GM21528 (cell line): Measurements from ENCODE around the gene GJA9.
"Not testable (repeated sequence)": the region's sequence is repeated elsewhere in the genome, so short reads cannot be mapped to it uniquely, and the experiment has no call there.

Experiments used
- ATAC-seq: cut with Tn5 transposase; IDR thresholded peaks from one replicate; pipeline ENCODE4 v1.9.1; 2021; ENCODE audit warnings: mild to moderate bottlenecking, moderate library complexity; ENCODE audit not compliant: unreplicated experiment, low FRiP score

Gene GJA9

DNA sequence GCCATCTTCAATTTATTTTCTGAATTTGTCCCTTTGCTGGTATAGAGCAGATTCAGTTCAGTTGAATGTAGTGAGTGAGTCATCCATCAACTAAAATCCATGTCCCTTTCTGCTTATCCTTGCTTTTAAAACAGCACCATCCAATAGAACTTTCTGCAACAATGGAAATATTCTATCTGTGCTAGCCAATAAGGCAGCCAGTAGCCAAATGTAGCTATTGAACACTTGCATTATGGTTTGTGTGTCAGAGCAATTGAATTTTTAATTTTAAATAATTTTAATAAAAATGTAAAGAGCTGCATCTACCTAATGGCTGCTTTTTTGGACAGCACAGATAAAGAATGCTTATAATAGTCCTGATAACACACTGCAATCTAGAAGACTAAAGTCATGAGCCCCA, at the start of gene GJA9:
Gene GJA9 (minus strand): TSS at position 101 of the 400 bp plus-strand sequence. CDS start 5,489 bp downstream, outside the sequence.
- ATAC-seq: no peak

DNA sequence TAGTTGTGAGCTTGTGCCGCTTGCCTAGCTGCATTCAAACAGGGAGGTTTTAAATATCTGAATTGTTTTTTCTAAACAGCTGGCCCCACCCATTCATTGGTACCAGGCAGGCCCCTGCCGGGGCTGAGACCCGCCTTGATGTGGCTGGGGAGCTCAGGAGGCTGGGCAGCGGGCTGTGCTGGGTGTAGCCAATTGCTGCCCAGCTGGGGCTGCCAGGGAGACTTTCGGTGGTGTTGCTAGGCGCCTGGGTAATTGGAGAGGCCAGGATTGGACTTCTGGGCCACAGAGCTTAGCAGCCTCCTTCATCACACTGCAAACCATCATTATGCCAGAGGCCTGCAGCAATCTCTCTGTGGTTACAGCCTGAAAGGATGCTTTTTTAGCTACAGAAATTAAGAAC, 48.1 kb upstream of the GJA9 start:
- no peak for ATAC-seq

DNA sequence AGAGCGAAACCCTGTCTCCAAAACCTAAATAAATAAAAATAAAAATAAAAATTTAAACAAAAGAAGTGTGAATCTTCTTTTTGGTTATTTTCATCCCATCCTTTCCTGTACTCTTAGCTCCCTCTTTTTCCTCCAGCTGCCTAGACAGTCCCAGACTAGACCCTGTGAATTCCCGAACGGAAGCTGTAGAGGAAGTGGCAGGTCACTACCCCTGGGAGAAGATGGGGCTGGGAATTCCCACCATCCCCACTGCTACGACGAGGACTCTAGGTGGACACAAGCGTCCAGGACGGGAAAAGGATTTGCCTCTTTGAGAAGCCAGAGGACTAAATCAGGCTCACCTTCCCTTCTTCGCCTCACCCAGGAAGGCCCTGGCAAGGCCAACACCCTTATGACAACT, 47.7 kb upstream of the GJA9 start:
- no peak for ATAC-seq

DNA sequence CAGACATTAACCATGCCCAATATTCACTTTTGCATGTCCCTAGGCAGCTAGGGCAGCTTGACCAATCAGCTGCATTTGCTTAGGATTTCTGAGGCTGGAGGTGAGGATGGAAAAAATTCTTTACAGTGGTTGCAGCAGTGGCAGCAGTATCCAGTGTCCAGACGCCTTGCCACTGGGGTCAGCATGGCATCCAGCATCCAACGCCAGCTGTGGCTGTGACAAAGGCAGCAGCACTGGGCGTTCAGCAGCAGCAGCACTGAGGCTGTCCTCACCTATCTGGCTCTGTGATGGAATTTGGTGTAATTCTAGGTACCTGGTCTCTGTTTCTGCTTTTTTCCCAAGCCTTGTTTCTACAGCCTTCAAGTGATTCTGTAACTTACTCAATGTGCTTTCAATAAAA, 44.7 kb upstream of the GJA9 start:
- ATAC-seq: no peak

DNA sequence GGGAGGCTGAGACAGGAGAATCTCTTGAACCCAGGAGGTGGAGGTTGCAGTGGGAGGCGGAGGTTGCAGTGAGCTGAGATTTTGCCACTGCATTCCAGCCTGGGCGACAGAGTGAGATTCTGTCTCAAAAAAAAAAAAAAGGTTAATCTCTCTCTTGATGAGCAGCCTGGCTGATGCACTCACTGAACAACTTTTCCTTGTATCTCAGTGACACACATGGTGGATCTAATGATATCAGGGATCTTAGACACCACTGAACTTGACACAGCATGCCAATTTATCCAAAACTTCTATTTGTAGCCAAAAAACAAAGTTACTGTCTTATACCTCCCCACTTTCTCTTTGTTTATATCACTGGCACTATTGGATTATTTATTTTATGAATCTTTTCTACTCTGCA, 44.0 kb upstream of the GJA9 start:
- no peak for ATAC-seq

DNA sequence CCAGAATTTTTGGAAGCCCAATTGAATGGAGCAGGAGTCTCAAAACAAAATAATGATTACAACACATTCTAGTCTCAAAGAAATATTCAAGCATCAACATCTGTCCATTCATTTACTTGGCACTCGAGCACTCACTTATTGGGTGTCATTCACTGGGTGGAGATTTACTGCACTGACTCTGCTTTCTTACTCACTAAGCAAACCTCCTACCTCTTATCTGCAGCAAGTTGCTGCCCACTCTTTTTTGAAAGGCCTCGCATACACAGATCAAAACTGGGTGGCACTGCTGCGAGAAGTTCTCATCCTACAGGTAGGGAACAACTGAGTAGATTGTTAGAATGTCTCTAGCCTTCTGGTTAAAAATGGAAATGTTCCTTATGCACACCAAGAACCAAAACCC, 42.2 kb upstream of the GJA9 start:
- ATAC-seq: no peak

DNA sequence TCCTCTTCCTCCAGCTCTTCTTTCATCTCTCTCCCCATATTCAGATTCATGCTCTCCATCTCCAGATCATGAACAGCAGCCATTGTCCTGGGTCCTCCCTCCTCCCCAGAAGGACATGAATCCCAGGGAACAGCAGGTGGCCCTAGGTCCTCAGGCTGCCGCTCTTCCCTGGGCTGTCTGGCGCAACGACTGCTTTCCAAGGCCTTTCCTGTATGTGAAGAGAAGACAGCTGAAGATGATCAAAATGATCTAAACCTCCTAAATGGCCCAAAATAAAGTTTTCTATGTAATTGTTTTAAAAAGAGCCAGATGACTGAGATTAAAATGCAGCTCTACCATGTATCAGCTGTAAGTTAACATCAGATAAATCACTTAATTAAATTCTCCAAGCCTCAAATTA, 37.7 kb upstream of the GJA9 start:
- no peak for ATAC-seq

DNA sequence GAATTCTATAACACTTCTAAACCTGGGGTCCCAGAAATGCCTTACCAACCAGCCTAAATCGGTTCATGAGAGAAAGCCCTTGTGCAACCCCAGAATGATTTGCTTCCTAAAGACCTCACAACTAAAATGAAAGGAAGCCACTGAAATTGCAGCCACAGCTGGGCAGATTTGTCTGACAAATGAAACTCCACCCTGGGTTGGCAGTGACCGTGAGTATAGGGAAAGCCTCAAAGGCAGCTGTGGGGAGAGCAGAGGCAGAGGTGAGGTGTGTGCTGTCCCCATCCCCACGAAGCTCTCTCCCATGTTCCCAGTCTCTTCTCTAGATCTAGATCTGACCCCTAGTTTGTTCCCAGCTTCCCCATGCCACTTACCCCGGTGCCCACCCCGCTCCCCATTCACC, 37.2 kb upstream of the GJA9 start:
- ATAC-seq: no peak

DNA sequence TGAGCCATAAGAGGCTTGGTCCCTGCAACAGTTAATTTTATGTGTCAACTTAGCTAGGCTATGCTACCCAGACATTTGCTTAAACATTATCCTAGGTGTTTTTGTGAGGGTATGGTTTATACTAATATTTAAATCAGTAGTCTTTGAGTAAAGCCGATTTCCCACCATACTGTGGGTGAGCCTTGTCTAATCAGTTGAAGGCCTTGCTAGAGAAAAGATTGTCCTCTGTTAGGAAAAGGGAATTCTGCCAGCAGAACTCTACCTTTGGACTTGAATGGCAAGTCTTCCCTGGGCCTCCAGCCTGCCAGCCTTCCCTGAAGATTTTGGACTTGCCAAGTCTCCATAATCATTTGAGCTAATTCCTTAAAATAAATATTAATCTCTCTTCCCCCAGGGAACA, 36.4 kb upstream of the GJA9 start:
- no peak for ATAC-seq

DNA sequence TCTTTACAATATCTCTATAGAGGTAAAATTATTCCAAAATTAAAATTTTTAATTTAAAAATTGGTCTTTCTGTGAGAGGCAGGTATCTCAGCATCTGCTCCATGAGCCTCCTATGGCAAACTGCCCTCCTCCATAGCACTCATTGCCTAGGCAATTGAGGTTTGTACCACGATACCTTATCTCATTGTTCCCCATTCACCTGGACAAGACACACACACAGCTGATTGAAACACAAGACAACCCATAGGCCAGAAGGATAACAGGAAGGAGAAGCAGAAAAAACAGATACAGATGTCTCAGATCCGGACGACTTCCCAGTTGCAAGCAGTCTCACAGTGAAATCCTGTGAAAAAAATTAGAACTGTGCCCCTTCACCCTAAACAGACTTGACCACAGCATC, 36.0 kb upstream of the GJA9 start:
- no peak for ATAC-seq

DNA sequence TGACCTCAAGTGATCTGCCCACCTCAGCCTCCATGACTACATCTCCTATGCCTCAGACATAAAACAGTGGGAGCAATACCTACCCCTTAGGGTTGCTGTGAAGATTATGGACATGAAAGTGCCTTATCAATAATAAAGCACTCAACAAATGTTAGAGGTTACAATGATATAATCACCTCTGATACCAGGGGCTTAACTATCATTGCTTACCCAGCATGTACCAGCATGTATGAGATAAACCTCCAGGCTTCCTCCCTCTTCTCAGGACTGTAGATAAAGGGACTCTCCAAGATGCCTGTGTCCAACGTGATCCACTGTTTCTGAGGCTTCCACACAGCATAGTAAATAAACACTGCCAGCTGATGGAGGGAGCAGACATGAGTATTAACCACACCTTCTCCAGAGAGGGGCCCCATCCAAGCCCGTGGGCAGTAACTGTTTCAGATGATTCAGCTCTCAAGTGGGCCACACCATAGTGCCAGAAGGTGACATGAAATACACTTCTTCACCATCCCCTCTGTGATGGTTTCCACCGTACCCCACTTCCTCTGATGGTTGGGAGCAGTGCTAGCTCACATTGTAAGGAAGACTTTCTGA, 34.1 kb upstream of the GJA9 start:
- ATAC-seq: no peak

DNA sequence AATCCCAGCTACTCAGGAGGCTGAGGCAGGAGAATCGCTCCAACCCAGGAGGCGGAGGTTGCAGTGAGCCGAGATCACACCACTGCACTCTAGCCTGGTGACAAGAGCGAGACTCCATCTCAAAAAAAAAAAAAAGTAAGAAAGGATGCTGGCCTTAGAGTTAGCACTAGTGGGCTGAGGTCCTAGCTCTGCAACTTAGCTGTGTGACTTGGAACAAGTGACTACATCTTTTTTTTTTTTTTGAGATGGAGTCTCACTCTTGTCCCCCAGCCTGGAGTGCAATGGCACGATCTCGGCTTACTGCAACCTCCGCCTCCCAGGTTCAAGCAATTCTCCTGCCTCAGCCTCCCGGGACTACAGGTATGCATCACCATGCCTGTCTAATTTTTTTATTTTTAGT, 33.5 kb upstream of the GJA9 start:
- ATAC-seq: not testable (repeated sequence)

DNA sequence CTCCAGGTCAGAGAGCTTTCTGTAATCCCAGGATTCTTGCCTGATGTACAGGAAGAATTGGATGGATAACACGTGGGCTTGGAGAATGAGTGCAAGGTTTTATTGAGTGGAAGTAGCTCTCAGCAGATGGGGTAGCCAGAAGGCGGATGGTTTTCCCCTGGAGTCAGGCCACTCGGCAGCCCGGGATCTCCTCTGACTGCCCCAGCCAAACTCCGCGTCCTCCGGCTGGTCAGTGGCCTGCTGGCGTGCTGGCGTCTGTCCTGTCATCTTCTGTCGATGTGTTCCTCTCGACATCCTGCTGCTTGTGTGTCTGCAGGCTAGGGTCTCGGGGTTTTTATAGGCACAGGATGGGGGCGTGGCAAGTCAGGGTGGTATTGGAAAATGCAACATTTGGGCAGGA, 27.4 kb upstream of the GJA9 start:
- no peak for ATAC-seq

DNA sequence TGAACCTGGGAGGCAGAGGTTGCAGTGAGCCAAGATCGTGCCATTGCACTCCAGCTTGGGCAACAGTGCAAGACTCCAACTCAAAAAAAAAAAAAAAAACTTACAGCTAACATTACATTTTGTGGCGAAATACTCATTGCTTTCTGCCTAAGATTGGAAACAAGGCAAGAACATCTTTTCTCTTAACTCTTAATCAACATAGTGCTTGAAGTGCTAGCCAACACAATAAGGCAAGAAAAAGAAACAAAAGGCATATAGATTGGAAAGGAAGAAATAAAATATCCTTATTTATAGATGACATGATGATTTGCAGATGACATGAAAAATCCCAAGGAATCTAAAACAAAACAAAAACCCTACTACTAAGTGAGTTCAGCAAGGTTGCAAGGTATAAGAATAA, 24.6 kb upstream of the GJA9 start:
- no peak for ATAC-seq

DNA sequence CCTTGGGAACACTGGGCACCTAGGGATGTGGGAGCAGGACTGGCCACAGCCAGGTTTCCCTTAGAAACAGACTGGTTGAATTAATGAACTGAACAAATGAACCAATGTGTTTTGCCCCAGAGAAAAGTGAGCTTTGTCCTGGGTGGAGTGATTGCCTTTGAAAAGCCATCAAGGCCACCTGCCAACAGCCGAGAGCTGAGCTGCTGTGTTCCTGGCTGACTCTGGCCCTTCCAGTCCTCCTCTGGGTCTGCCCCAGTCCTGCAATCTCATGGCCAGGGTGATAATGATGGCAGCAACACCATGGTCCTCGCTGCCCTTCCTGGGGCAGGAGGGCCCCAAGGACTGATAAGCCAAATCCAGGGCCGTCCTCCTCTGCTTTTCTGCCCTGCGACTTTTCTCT, 18.2 kb upstream of the GJA9 start:
- no peak for ATAC-seq

DNA sequence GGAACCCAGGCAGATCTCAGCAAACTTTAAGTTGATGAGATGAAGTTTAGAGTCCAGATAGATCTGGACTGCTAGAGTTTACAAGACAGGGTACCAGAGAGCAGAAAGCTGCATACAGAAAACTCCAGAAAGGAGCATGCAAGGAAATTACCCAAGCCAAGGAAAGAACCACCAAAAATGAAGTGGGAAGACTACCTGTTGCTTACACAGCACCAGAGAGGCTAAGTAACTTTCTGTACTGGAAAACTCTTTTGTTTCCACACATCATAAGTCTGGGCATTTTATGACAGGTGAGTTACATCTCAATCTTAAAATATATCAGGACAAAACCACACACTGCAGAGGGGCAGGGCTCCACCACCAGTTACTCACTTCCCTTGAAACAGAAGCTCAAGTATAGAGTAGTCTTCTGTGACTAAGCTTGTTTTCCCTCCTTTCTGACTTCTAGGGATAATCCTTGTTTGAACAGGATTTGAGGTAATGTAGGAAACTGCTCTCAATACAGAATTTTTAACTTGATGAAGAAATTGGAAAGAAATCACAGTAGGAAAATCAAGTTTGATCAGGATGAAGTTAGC, 17.4 kb upstream of the GJA9 start:
- no peak for ATAC-seq

DNA sequence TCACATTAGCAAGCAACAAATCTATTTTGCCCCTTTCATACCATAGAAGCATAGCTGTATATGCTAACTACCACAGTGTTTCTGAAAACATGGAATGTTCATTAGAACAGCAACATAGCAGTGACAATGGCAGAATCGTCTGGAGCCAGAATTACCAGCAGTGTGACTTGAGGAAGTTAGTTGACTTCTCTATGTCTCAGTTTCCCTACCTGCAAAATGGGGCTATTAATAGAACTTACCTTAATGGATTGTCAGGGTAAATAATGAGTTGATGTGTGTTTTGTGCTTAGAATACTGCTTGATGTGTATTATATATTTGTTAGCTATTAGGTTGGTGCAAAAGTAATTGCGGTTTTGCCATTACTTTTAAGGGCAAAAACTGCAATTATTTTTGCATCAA, 14.8 kb upstream of the GJA9 start:
- ATAC-seq: no peak

DNA sequence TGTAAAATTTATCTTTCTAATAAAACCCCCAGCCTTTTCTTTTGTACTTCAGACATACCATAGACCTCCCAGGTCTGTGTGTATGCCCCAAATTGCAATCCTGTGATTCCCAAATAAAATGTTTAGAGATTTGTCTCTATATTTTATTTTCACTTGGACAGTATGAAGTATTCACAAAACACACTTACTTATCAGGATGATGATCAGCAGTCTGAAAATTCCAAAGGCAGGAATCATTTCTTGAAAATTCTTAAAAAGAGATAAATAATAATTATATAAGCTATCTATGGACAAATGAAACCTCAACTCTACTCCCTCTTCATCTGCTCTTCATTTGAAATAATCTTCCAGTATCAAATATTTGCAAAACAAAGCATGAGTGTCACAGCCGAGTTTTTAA, 11.6 kb upstream of the GJA9 start:
- no peak for ATAC-seq

DNA sequence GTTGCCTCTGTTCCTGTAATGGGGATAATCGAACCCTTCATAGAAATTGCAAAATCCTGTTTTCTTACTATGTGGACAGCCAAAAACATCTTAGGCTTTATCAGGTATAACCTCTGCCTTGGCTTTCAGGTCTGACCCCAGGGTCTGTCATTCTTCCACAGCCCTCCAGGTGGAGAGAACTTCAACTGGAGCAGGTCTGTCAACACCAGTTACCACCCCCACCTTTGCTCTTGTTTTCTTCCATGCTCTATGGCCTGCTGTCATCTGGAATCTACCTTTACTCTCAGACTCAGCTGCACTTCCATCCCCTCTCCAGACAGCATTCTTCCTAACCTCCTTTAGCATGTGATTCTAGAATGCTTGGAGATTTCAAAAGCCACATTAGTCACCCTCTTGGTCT, 10.4 kb upstream of the GJA9 start:
- ATAC-seq: no peak

DNA sequence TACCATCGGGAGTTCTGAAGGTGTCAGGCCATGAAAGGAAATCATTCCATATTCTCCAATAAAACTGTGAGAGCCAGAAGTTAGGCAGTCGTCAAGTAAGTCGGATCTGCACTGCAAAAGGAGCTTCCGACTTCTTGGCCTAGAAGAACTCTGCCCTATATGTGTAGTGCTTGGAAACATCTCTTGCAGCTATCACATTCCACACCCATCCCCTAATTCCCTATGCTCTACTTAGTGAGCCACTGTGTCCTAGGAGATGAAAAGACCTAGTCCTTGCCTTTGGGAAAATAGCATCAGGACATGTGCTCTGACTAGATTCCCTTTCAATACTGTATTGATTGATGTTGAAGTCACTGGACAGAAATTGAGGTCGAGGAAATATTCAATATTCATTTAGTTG, 8.2 kb upstream of the GJA9 start:
- ATAC-seq: no peak

DNA sequence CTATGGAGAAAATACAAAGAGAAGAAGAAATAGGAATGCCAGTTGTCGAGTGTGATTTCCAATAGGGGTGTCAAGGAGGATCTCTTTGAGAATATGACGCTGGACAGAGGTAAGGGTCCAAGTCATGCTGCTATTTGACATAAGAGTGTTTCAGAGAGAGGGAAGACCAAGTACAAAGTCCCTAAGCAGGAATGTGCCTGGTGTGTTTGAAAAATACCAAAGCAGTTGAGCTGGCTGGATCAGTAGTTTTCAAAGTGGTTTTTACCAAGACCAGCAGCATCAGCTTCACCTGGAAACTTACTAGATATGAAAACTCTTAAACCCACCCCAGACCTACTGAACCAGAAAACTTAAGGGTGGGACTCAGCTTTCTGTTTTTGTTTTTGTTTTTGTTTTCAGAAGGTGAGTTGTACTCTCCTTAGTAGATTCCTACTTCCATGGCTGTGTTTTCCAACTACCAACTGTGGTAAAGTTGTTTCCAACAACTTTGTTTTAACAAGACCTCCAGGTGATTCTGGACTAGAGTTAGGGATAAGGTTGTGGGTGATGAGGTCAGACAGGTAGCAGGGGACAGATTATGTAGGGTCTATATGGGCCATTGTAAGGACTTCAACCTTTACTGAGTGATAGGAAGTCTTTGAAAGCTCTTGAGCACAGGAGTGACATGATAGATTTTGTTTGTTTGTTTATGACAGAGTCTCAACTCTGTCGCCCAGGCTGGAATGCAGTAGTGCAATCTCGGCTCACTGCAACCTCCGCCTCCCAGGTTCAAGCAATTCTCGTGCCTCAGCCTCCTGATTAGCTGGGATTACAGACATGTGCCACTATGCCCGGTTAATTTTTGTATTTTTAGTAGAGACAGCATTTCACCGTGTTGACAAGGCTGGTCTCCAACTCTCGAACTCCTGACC, 7.3 kb upstream of the GJA9 start:
- ATAC-seq: no peak

DNA sequence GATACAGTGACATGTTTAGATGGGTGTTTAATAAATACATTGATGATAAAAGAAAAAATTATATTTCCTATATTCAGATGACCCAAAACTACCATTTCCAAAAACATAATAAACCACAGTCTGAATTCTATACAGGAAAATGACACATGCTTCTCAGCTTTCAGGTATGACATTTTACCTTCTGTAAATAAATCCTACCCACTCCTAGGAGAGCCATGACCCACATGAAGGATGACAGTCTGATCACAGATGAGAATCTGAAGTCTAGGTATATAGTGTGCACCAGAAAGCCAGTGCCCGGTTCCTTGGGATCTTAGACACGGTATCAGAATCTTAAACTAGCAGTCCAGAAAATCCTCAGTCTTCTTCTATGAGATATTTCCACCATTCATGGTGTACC, 3.7 kb upstream of the GJA9 start:
- ATAC-seq: no peak
